Measurements from ENCODE around the gene ABCC6.
"Not testable (repeated sequence)": the region's sequence is repeated elsewhere in the genome, so short reads cannot be mapped to it uniquely, and the experiment has no call there.

DNA sequence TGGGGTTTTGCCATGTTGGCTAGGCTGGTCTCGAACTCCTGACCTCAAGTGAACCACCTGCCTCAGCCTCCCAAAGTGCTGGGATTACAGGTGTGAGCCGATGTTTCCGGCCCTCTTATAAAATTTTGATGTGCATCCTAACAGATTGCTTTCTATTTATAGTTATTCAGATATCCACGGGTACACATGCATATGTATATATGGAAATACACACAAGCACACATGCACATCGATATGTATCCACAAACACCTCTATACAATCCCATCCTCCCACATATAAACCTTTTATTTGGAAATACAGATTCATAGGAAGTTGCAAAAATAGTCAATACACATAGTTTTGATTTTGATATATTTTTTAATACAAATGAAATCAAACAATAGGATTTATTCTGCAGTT, 14.4 kb upstream of the ABCC6 start:
- TF ChIP-seq, protein P1, sequence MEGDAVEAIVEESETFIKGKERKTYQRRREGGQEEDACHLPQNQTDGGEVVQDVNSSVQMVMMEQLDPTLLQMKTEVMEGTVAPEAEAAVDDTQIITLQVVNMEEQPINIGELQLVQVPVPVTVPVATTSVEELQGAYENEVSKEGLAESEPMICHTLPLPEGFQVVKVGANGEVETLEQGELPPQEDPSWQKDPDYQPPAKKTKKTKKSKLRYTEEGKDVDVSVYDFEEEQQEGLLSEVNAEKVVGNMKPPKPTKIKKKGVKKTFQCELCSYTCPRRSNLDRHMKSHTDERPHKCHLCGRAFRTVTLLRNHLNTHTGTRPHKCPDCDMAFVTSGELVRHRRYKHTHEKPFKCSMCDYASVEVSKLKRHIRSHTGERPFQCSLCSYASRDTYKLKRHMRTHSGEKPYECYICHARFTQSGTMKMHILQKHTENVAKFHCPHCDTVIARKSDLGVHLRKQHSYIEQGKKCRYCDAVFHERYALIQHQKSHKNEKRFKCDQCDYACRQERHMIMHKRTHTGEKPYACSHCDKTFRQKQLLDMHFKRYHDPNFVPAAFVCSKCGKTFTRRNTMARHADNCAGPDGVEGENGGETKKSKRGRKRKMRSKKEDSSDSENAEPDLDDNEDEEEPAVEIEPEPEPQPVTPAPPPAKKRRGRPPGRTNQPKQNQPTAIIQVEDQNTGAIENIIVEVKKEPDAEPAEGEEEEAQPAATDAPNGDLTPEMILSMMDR (IDR thresholded peaks at IDR 0.05), result not testable (repeated sequence)
- not testable (repeated sequence) for TF ChIP-seq POLR2A (IDR thresholded peaks at IDR 0.05)

Data from lower leg skin (tissue), 3 donors.